Kidney epithelial cell (primary cell): Measurements from ENCODE around the gene SPEM2. TPM values are rescaled to one million over a fixed set of nuclear protein-coding genes. Genes with fewer than 3 reads are reported as not detected.
A peak's percentile ranks its signal among the peaks of the same experiment; 100 is the strongest.

Experiments used
- DNase-seq: peaks from one replicate; pipeline ENCODE4 v3.0.0-alpha.2; 2010; ENCODE audit warnings: low read depth
- H3K27me3 ChIP-seq: 2 replicates; pipeline ENCODE4 v1.6.0; 2011; ENCODE audit warnings: low read length; ENCODE audit not compliant: control insufficient read depth, insufficient read depth
- H3K36me3 ChIP-seq: 2 replicates; pipeline ENCODE4 v1.5.1; 2011; ENCODE audit warnings: low read length; ENCODE audit not compliant: control insufficient read depth, insufficient read depth
- H3K4me3 ChIP-seq: 2 replicates; pipeline ENCODE4 v1.5.1; 2011; ENCODE audit warnings: low read depth, mild to moderate bottlenecking, control low read depth, low read length
- CTCF ChIP-seq: IDR thresholded peaks from 2 replicates; pipeline ENCODE4 v1.5.1; 2011; ENCODE audit warnings: mild to moderate bottlenecking, moderate library complexity, low read length, control low read depth, inconsistent platforms; ENCODE audit not compliant: insufficient read depth, poor library complexity, severe bottlenecking
- total RNA-seq: library from RNA; depleted of rRNA; stranded (reverse); fragments of >200 nt; gene quantifications from 2 replicates; pipeline ENCODE4 v1.2.3, GENCODE V29; 2015

SPEM2 gene
- total RNA-seq, 1 donor from 2014 or later: not detected

- no peaks in the 10 kb centered on the region for H3K36me3 ChIP-seq
- no peak for DNase-seq
- H3K27me3 ChIP-seq: peaks cover 2% of the 10 kb centered on the region
- H3K4me3 ChIP-seq: peak overlapping the region; percentile 51
- TF ChIP-seq CTCF: no peak
These were observed 14.9 kb downstream of the SPEM2 start for GRCh38 chr17:7440113-7440833.

GRCh38 chr17:7440834-7441195 lies 15.4 kb downstream of the SPEM2 start:
- H3K36me3 ChIP-seq: no peaks in the 10 kb centered on the region
- H3K27me3 ChIP-seq: peaks cover 2% of the 10 kb centered on the region
- no peak for TF ChIP-seq CTCF
- H3K4me3 ChIP-seq: peak overlapping the region; percentile 51
- DNase-seq: no peak

- TF ChIP-seq CTCF: no peak
- no peak for DNase-seq
- H3K27me3 ChIP-seq: peaks cover 2% of the 10 kb centered on the region
- H3K4me3 ChIP-seq: no peak overlapping the region
- no peaks in the 10 kb centered on the region for H3K36me3 ChIP-seq
These were observed 15.8 kb downstream of the SPEM2 start for GRCh38 chr17:7441266-7441665.

GRCh38 chr17:7442142-7442541 lies 16.7 kb downstream of the SPEM2 start:
- H3K27me3 ChIP-seq: peaks cover 2% of the 10 kb centered on the region
- no peaks in the 10 kb centered on the region for H3K36me3 ChIP-seq
- H3K4me3 ChIP-seq: no peak overlapping the region
- no peak for TF ChIP-seq CTCF
- no peak for DNase-seq

- no peaks in the 10 kb centered on the region for H3K36me3 ChIP-seq
- TF ChIP-seq CTCF: no peak
- H3K4me3 ChIP-seq: no peak overlapping the region
- no peak for DNase-seq
- no peaks in the 10 kb centered on the region for H3K27me3 ChIP-seq
These were observed 18.4 kb downstream of the SPEM2 start for GRCh38 chr17:7443499-7444485.
